Endodermal cell (in vitro differentiated cells): ENCODE results near the gene MCOLN1. TPM values are rescaled to one million over a fixed set of nuclear protein-coding genes. Genes with fewer than 3 reads are reported as not detected.

Experiments used
- DNase-seq: peaks from one replicate; pipeline ENCODE4 v3.0.0-alpha.2; 2017
- H3K27ac ChIP-seq: 2 replicates; pipeline ENCODE4 v1.5.1; 2013; ENCODE audit warnings: mild to moderate bottlenecking, low read depth, low read length, moderate library complexity
- H3K27me3 ChIP-seq: 2 replicates; pipeline ENCODE4 v1.6.1; 2013; ENCODE audit warnings: mild to moderate bottlenecking, low read length, moderate library complexity; ENCODE audit not compliant: insufficient read depth, control insufficient read depth, poor library complexity, severe bottlenecking
- H3K36me3 ChIP-seq: 2 replicates; pipeline ENCODE4 v1.7.0; 2013; ENCODE audit warnings: mild to moderate bottlenecking, low read length, moderate library complexity; ENCODE audit not compliant: control insufficient read depth, insufficient read depth
- H3K4me1 ChIP-seq: one replicate; pipeline ENCODE4 v1.7.0; 2013; ENCODE audit warnings: low read length; ENCODE audit not compliant: control insufficient read depth, insufficient read depth
- H3K4me3 ChIP-seq: 2 replicates; pipeline ENCODE4 v1.5.1; 2013; ENCODE audit warnings: mild to moderate bottlenecking, low read length, moderate library complexity
- H3K9ac ChIP-seq: 2 replicates; pipeline ENCODE4 v1.6.1; 2013; ENCODE audit warnings: mild to moderate bottlenecking, low read length, moderate library complexity; ENCODE audit not compliant: poor library complexity, severe bottlenecking; ENCODE audit errors: extremely low read depth
- H3K9me3 ChIP-seq: 2 replicates; pipeline ENCODE4 v1.6.1; 2013; ENCODE audit warnings: mild to moderate bottlenecking, low read length, moderate library complexity; ENCODE audit not compliant: control insufficient read depth
- H3K27ac Mint-ChIP-seq: 2 replicates; pipeline ENCODE4 v1.8.0; 2020; ENCODE audit warnings: mixed read lengths
- H3K27me3 Mint-ChIP-seq: 2 replicates; pipeline ENCODE4 v1.8.0; 2021; ENCODE audit warnings: mild to moderate bottlenecking, mixed read lengths; ENCODE audit not compliant: insufficient read depth
- H3K36me3 Mint-ChIP-seq: 2 replicates; pipeline ENCODE4 v1.8.0; 2020; ENCODE audit warnings: low read depth, mixed read lengths
- H3K4me1 Mint-ChIP-seq: 2 replicates; pipeline ENCODE4 v1.8.0; 2020; ENCODE audit warnings: mixed read lengths
- H3K4me3 Mint-ChIP-seq: 2 replicates; pipeline ENCODE4 v1.8.0; 2020; ENCODE audit warnings: mild to moderate bottlenecking, moderate library complexity, mixed read lengths
- H3K9me3 Mint-ChIP-seq: 2 replicates; pipeline ENCODE4 v1.8.0; 2020; ENCODE audit warnings: mild to moderate bottlenecking, mixed read lengths
- WGBS, 2 experiments: methylation state at CpG; one replicate each; pipeline versions ENCODE4 v1.1.5 to v1.1.7; 2013; ENCODE audit warnings: missing lambda C conversion rate in 2 of 2, mixed read lengths in 1 of 2; ENCODE audit not compliant: insufficient coverage in 1 of 2, insufficient read length in 1 of 2; 5-methylcytosine and 5-hydroxymethylcytosine counted together
- total RNA-seq, 2 donors: library from RNA; stranded (reverse); fragmentation: NEBNext Ultra II Directional in 1 of 2; extraction: Animal tissue kit (Norgen Biotek cat#: 25700) in 1 of 2; gene quantifications; 2 replicates in 1 of 2; 3 replicates in 1 of 2; pipeline ENCODE4 v1.2.1, GENCODE V29; 2021
- TF ChIP-seq, protein P1 (sequence below): fragments of 200-600 bp; sonication (generic); conservative IDR thresholded peaks from 2 replicates; pipeline ENCODE4 v1.5.0; 2021; ENCODE audit warnings: antibody characterized with exemption, mild to moderate bottlenecking

Gene MCOLN1
- total RNA-seq, 2 donors from 2014 or later: 18.0 to 21.4 TPM

DNA sequence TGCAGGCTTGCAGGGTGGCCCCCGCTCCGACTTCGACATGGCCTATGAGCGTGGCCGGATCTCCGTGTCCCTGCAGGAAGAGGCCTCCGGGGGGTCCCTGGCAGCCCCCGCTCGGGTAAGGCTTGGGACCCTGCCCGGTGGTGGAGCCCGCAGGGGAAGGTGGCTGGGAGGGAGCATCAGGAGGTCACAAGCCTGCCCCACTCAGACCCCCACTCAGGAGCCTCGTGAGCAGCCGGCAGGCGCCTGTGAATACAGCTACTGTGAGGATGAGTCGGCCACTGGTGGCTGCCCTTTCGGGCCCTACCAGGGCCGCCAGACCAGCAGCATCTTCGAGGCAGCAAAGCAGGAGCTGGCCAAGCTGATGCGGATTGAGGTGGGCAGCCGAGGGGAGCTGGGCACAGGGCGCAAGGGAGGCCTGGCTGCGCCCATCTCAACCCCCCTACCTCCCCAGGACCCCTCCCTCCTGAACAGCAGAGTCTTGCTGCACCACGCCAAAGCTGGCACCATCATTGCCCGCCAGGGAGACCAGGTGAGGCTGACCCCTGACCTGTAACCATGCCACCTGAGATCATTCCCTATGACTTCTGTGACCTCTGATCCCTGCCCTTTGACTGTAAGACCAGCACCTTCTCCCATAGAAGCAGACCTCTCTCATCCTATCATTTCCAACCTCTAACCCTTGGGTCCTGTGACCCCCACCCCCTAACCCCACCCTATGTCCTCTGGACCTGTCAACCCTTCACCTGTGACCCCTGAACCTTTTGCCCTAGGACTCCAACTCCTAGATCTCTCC lies 20.3 kb downstream of the MCOLN1 start:
- H3K4me1 Mint-ChIP-seq: peaks cover 3% of the 10 kb centered on the region
- DNase-seq: no peak
- 93% methylated on average over 13 to 24 of the region's 24 CpGs for WGBS, 2 experiments
- H3K27ac Mint-ChIP-seq: no peak overlapping the region
- Histone ChIP-seq H3K36me3 (peaks cover 25% of the 10 kb centered on the region), H3K9me3 (no peaks in the 10 kb centered on the region), H3K4me3 (no peak overlapping the region), H3K4me1 (no peaks in the 10 kb centered on the region), H3K27me3 (no peaks in the 10 kb centered on the region), H3K27ac (no peak overlapping the region), H3K9ac (no peak overlapping the region)
- TF ChIP-seq, protein P1, sequence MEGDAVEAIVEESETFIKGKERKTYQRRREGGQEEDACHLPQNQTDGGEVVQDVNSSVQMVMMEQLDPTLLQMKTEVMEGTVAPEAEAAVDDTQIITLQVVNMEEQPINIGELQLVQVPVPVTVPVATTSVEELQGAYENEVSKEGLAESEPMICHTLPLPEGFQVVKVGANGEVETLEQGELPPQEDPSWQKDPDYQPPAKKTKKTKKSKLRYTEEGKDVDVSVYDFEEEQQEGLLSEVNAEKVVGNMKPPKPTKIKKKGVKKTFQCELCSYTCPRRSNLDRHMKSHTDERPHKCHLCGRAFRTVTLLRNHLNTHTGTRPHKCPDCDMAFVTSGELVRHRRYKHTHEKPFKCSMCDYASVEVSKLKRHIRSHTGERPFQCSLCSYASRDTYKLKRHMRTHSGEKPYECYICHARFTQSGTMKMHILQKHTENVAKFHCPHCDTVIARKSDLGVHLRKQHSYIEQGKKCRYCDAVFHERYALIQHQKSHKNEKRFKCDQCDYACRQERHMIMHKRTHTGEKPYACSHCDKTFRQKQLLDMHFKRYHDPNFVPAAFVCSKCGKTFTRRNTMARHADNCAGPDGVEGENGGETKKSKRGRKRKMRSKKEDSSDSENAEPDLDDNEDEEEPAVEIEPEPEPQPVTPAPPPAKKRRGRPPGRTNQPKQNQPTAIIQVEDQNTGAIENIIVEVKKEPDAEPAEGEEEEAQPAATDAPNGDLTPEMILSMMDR: no peak
- H3K27me3 Mint-ChIP-seq: no peaks in the 10 kb centered on the region
- peaks cover 40% of the 10 kb centered on the region for H3K36me3 Mint-ChIP-seq
- no peaks in the 10 kb centered on the region for H3K9me3 Mint-ChIP-seq
- H3K4me3 Mint-ChIP-seq: no peak overlapping the region

DNA sequence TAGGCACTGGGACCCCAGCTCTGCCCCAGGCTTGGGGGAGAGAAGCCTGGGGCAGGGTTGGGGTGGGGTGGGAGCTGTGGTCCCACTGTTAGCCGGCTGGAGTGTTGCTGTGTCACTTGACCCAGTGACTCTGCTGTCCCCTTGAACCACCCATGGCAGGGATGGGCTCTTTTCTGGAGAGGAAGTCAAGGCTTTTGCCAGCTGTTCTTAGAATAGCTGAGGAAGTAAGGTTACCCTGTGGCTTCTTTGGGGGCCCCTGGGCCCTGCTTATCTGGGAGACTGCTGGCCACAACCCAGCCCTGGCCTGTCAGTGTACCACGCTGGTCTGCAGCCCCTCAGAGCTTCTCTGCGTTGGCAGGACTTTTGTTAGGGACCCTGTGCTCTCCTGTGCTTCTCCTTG lies 22.2 kb downstream of the MCOLN1 start:
- Histone ChIP-seq H3K9ac (no peak overlapping the region), H3K4me3 (no peak overlapping the region), H3K9me3 (no peaks in the 10 kb centered on the region), H3K27me3 (no peaks in the 10 kb centered on the region), H3K4me1 (no peaks in the 10 kb centered on the region), H3K27ac (no peak overlapping the region), H3K36me3 (peaks cover 25% of the 10 kb centered on the region)
- WGBS, 2 experiments: 93 to 94% methylated on average over 3 of the region's 3 CpGs
- Mint-ChIP-seq H3K9me3 (no peaks in the 10 kb centered on the region), H3K27ac (no peak overlapping the region), H3K36me3 (peaks cover 36% of the 10 kb centered on the region), H3K4me1 (peaks cover 3% of the 10 kb centered on the region), H3K4me3 (no peak overlapping the region), H3K27me3 (no peaks in the 10 kb centered on the region)
- no peak for DNase-seq
- TF ChIP-seq, protein P1: no peak

DNA sequence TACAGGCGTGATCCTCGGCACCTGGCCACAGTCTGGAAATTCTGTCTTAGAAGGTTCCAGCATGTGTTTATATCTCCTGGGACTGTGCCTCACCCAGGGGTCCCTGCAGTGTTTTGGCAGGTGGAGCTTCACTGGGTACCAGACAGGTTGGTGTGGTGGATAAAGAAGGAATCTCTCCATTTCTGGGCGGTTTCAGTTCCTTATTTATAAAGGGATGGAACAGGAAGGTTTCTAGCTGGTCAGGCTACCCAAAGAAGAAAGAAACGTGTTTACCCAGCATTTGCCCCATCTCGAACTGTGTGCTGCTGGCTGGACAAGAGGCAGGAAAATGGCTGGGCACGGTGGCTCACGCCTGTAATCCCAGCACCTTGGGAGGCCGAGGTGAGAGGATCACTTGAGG lies 22.9 kb downstream of the MCOLN1 start:
- H3K9me3 Mint-ChIP-seq: no peaks in the 10 kb centered on the region
- peaks cover 27% of the 10 kb centered on the region for H3K36me3 ChIP-seq

More for the DNA sequence above, 22.9 kb downstream of the MCOLN1 start:
- Mint-ChIP-seq H3K27me3 (no peaks in the 10 kb centered on the region), H3K4me1 (peaks cover 3% of the 10 kb centered on the region), H3K27ac (no peak overlapping the region), H3K4me3 (no peak overlapping the region), H3K36me3 (peaks cover 37% of the 10 kb centered on the region)
- DNase-seq: no peak
- no peaks in the 10 kb centered on the region for H3K9me3 ChIP-seq
- TF ChIP-seq, protein P1: no peak
- 86 to 88% methylated on average over 8 of the region's 8 CpGs for WGBS, 2 experiments
- H3K27ac ChIP-seq: no peak overlapping the region
- H3K9ac ChIP-seq: no peak overlapping the region
- H3K27me3 ChIP-seq: no peaks in the 10 kb centered on the region
- H3K4me3 ChIP-seq: no peak overlapping the region
- no peaks in the 10 kb centered on the region for H3K4me1 ChIP-seq
